GM12875 (cell line): ENCODE measurements around the gene TMEM150C.

ENCODE experiments used
- H3K4me3 ChIP-seq: one replicate; pipeline ENCODE4 v1.5.1; 2011; ENCODE audit warnings: low read depth, low read length, control low read depth
- CTCF ChIP-seq: IDR thresholded peaks from 2 replicates; pipeline ENCODE4 v1.5.1; 2011; ENCODE audit warnings: low read depth, mild to moderate bottlenecking, control low read depth, inconsistent platforms, low read length, moderate library complexity, borderline replicate concordance; ENCODE audit not compliant: insufficient read depth

TMEM150C gene

GRCh38 chr4:82519072-82519471, 42.7 kb downstream of the TMEM150C start:
- no peak for TF ChIP-seq CTCF
- H3K4me3 ChIP-seq: no peak overlapping the region

- TF ChIP-seq CTCF: no peak
- no peak overlapping the region for H3K4me3 ChIP-seq
Measured at GRCh38 chr4:82517043-82517442, 44.7 kb downstream of the TMEM150C start.

- H3K4me3 ChIP-seq: no peak overlapping the region
- TF ChIP-seq CTCF: no peak
Measured at GRCh38 chr4:82515705-82516104, 46.1 kb downstream of the TMEM150C start.

GRCh38 chr4:82513382-82513781, 48.4 kb downstream of the TMEM150C start:
- TF ChIP-seq CTCF: no peak
- H3K4me3 ChIP-seq: no peak overlapping the region

GRCh38 chr4:82510216-82510615, 51.6 kb downstream of the TMEM150C start:
- no peak for TF ChIP-seq CTCF
- H3K4me3 ChIP-seq: no peak overlapping the region

GRCh38 chr4:82508806-82509428, 52.9 kb downstream of the TMEM150C start:
- no peak for TF ChIP-seq CTCF
- no peak overlapping the region for H3K4me3 ChIP-seq

GRCh38 chr4:82508011-82508410, 53.8 kb downstream of the TMEM150C start:
- no peak for TF ChIP-seq CTCF
- no peak overlapping the region for H3K4me3 ChIP-seq
